Muscle of back (tissue), 10 donors: Measurements from ENCODE around the gene AGL. TPM values are rescaled to one million over a fixed set of nuclear protein-coding genes. Genes with fewer than 3 reads are reported as not detected.

ENCODE experiments used
- polyA plus RNA-seq, 10 donors: library from polyadenylated mRNA; unstranded; fragments of 120-200 nt; gene quantifications; one replicate each; pipeline ENCODE4 v1.2.1, GENCODE V29; 2013; ENCODE audit not compliant: insufficient read length in 10 of 10

AGL gene
- polyA plus RNA-seq, 10 donors: 127 to 325 (median 210) TPM

Other genes with a start within 250 kb of the AGL start
- 100 to 1,000 TPM in 6 of 10 donors, 10 to 100 TPM in 4; 59.3 to 124 (median 103) TPM for gene PALMD, start 204.2 kb upstream of the AGL start, polyA plus RNA-seq
- gene FRRS1, start 83.7 kb upstream of the AGL start, polyA plus RNA-seq: 1 to 10 TPM; 2.5 to 5.4 (median 3.8) TPM
- gene SLC35A3, start 119.6 kb downstream of the AGL start, polyA plus RNA-seq: 10 to 100 TPM in 9 of 10 donors, 1 to 10 TPM in 1; 9.7 to 20.8 (median 14.6) TPM